Spleen (tissue), 7 donors: ENCODE results near the gene ATP7B.

Experiments
- POLR2A ChIP-seq, 3 donors: fragments of 450-650 bp; IDR thresholded peaks; one replicate each; pipeline ENCODE4 v1.5.1; 2017; ENCODE audit warnings: antibody characterized with exemption in 3 of 3, mild to moderate bottlenecking in 1 of 3
- POLR2AphosphoS5 ChIP-seq, 3 donors: sonication (generic); formaldehyde crosslinking; IDR thresholded peaks; one replicate each; pipeline ENCODE4 v1.5.1; 2017; ENCODE audit warnings: antibody characterized with exemption in 3 of 3
- TF ChIP-seq, protein P1 (sequence below), 11 experiments: fragments of 200-600 bp in 7 of 11; fragments of 450-650 bp in 4 of 11; sonication (generic) in 4 of 11; IDR thresholded peaks in 8 of 11; conservative IDR thresholded peaks in 3 of 11; 1 replicate in 7 of 11; 2 replicates in 4 of 11; pipeline versions ENCODE4 v1.4.0 to v1.8.0; 2016 to 2021; ENCODE audit warnings: antibody characterized with exemption in 11 of 11, inconsistent platforms in 4 of 11, mild to moderate bottlenecking in 1 of 11
- donor health status: DM: no; HTN: no; CAD: no; lungs with moderate emphysema.
- donor health status: DM: no; HTN: no; CAD: no.
- donor health status: DM: no; HTN: no; CAD: no.

DNA sequence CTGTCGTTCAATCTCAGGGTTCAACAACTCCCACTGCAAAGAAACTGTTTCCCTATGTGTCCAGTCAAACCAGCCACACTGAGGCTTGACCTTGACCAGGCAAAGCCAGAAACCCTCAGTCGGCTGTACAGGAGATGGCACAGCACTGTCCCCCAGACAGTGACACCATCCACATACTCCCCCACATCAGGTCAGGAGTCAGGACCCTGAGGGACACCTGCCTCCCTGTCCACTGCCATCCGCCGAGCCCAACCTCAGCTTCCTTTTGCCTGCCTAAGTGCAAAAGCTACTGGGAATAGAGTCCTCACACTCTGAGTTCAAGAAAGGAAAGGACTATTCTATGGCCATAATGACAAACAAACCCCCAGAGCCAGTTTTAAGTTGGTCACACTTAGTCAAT, 66.8 kb downstream of the ATP7B start:
- TF ChIP-seq, protein P1, sequence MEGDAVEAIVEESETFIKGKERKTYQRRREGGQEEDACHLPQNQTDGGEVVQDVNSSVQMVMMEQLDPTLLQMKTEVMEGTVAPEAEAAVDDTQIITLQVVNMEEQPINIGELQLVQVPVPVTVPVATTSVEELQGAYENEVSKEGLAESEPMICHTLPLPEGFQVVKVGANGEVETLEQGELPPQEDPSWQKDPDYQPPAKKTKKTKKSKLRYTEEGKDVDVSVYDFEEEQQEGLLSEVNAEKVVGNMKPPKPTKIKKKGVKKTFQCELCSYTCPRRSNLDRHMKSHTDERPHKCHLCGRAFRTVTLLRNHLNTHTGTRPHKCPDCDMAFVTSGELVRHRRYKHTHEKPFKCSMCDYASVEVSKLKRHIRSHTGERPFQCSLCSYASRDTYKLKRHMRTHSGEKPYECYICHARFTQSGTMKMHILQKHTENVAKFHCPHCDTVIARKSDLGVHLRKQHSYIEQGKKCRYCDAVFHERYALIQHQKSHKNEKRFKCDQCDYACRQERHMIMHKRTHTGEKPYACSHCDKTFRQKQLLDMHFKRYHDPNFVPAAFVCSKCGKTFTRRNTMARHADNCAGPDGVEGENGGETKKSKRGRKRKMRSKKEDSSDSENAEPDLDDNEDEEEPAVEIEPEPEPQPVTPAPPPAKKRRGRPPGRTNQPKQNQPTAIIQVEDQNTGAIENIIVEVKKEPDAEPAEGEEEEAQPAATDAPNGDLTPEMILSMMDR (IDR thresholded peaks at IDR 0.05 in 8 of 11, conservative IDR thresholded peaks at IDR 0.05 in 3 of 11): no peak
- TF ChIP-seq POLR2A (IDR thresholded peaks at IDR 0.05) (no peak), POLR2AphosphoS5 (IDR thresholded peaks at IDR 0.05) (no peak)
